ENCODE data around the gene CDKN2D.
"Not testable (repeated sequence)": the region's sequence is repeated elsewhere in the genome, so short reads cannot be mapped to it uniquely, and the experiment has no call there.

The CDKN2D gene

DNA sequence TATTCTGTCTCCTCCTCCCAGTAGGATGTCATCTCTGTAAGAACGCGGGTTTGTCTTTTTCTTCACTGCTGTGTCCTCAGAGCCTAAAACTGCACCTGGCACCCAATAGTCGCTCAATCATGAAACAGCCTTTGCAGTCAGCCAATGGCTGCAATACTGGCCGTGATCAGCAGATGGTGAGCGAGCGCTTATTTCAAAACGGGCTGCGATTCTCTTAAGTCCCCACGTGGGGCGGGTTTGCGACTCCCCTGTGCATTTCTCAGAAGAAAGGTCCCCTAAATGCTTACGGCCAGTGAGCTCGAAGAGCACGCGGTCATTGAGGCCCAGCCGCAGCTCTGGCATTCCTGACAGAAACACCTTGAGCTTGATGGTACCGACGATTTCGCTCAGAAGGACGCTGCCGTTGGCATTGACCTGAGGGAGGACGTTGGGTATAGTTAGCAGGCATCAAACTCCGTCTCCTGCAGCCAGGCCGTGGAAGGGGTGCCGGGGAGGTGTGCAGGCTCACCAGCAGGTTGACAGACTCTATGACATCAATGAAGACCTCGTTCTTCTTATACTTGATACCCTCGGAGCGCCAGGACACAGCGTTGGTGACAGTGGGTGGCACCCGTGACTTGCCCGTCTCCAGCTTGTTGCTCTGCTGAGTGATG, 12.3 kb upstream of the CDKN2D start:
- TF ChIP-seq, protein P1, sequence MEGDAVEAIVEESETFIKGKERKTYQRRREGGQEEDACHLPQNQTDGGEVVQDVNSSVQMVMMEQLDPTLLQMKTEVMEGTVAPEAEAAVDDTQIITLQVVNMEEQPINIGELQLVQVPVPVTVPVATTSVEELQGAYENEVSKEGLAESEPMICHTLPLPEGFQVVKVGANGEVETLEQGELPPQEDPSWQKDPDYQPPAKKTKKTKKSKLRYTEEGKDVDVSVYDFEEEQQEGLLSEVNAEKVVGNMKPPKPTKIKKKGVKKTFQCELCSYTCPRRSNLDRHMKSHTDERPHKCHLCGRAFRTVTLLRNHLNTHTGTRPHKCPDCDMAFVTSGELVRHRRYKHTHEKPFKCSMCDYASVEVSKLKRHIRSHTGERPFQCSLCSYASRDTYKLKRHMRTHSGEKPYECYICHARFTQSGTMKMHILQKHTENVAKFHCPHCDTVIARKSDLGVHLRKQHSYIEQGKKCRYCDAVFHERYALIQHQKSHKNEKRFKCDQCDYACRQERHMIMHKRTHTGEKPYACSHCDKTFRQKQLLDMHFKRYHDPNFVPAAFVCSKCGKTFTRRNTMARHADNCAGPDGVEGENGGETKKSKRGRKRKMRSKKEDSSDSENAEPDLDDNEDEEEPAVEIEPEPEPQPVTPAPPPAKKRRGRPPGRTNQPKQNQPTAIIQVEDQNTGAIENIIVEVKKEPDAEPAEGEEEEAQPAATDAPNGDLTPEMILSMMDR (IDR thresholded peaks at IDR 0.05; ENCODE audit: borderline replicate concordance, control extremely low read depth, extremely low read depth, insufficient read depth, missing control alignments): peak; percentile 98
- in situ Hi-C loops (cut with MboI; ENCODE audit: low sequenced_read_pairs, unreplicated experiment): loop anchor here (5.0 kb wide), 2 partner anchors 61 to 116 kb away; no protein-coding TSS in a partner anchor
- DNase-seq (ENCODE audit: low spot score): peak; percentile 87

DNA sequence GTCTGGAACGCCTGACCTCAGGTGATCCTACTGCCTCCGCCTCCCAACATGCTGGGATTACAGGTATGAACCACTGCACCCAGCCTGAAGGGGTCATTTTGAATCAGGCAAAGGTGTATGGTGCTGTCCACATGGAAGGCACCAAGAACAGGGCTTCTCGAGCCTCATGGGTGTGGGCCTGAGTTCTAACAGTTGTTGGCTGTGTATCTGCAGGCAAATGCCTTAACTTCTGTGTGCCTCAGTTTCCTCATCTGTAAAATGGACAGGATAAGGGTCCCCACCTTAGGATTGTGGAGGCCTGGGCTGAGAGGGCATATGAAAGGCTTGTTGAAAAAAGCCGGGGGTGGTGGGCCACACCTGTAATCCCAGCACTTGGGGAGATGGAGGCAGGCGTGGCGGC, 9.2 kb upstream of the CDKN2D start:
- TF ChIP-seq, protein P1 (IDR thresholded peaks at IDR 0.05; ENCODE audit: borderline replicate concordance, control extremely low read depth, extremely low read depth, insufficient read depth, missing control alignments): no peak
- DNase-seq (ENCODE audit: low spot score): no peak
- in situ Hi-C loops (cut with MboI; ENCODE audit: low sequenced_read_pairs, unreplicated experiment): no loop called here

DNA sequence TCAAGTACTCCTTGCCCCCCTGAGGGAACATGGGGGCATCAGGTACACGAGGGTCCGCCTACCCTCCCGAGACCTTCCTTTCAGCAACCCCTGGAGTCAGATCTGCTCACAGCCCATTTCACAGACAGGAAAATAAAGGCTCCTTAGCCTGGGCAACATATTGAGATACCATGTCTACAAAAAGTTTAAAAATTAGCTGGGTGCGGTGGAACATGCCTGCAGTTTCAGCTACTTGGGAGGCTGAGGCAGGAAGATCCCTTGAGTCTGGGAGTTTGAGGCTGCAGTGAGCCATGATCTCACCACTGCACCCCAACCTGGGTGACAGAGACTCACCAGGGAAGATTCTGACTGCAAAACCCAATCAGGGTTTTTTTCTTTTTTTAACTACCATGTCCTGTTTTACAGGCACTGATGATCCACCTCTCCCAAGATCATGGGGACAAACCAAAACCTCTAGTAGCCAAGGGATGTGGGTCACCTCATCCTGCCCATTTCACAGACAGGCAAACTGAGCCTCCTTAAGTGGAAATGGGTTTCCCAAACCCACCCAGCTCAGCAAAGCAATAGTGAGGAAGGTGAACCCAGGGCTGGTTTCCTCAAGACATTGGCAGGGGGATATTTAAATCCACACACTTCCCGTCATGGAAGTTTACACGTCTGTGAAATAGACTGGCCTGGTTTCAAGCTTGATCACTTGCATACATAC, 6.4 kb upstream of the CDKN2D start:
- in situ Hi-C loops (cut with MboI; ENCODE audit: low sequenced_read_pairs, unreplicated experiment): no loop called here
- no peak for DNase-seq (ENCODE audit: low spot score)
- TF ChIP-seq, protein P1 (IDR thresholded peaks at IDR 0.05; ENCODE audit: borderline replicate concordance, control extremely low read depth, extremely low read depth, insufficient read depth, missing control alignments): no peak

DNA sequence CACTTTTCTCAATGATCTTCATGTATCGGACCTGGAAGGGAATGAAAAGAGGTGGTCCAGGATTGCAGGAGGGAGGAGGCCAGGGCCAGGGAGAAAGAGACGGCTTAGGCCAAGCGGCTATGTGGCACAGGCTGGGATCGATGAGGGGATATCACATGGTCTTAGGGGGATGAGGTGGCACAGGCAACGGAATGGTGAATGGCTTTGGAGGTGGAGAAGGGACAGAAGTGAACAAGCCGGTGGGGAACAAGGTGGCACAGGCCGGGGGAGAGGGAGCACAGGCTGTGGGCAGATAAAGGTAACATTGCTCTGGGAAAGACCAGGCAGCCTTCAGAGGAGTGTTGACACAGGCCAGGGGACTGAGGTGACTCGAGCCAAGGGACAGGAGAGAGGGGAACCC, 5.7 kb upstream of the CDKN2D start:
- in situ Hi-C loops (cut with MboI; ENCODE audit: low sequenced_read_pairs, unreplicated experiment): no loop called here
- DNase-seq (ENCODE audit: low spot score): no peak
- TF ChIP-seq, protein P1 (IDR thresholded peaks at IDR 0.05; ENCODE audit: borderline replicate concordance, control extremely low read depth, extremely low read depth, insufficient read depth, missing control alignments): no peak

DNA sequence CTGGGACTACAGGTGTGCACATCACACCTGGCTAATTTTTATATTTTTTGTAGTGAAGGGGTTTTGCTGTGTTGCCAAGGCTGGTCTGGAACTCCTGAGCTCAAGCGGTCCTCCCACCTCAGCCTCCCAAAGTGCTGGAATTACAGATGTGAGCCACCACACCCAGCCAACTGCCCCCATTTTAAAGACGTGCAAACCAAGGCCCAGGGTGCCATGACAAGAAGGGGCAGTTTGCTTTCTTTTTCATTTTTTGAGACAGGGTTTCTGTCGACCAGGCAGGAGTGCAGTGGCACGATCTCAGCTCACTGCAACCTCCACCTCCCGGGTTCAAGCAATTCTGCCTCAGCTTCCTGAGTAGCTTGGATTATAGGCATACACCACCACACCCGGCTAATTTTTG, 5.0 kb upstream of the CDKN2D start:
- in situ Hi-C loops (cut with MboI; ENCODE audit: low sequenced_read_pairs, unreplicated experiment); DNase-seq (ENCODE audit: low spot score): not testable (repeated sequence)

DNA sequence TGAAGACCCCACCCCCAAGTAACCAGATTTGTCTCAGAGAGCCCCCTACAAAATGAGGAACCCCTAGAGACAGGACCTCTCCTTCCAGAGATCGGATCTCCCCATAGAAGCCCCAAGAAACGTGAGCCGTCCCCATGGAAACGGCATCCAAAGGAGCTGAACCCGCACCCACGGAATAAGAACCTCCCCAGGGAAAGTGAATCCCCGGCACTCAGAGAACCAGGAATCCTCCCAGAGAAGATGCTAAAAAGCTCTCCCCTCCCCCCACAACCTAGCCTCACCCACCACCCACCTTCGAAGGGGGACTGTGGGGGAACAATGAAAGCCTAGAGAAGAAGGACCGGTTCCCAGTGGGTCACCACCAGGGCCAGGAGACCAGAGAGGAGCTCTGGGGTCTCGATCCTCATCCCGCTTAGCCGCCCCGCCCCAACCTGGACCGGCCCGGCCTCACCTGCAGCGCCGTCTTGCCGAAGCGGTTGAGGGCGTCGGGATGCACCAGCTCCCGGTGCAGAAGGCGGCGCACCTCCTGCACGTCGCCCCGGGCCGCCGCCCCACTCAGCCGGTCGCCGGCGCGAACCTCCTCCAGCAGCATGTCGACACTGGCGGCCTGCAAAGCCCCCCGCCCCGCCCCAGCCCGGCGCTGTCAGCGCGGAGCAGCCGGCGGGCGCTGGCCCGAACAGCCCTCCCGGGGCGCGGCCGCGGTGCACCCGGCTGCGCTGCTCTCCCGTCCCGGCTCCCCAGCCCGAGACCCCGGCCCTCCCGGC, 535 bp downstream of the CDKN2D start:
- TF ChIP-seq, protein P1 (IDR thresholded peaks at IDR 0.05; ENCODE audit: borderline replicate concordance, control extremely low read depth, extremely low read depth, insufficient read depth, missing control alignments): no peak
- no peak for DNase-seq (ENCODE audit: low spot score)
- in situ Hi-C loops (cut with MboI; ENCODE audit: low sequenced_read_pairs, unreplicated experiment): no loop called here

DNA sequence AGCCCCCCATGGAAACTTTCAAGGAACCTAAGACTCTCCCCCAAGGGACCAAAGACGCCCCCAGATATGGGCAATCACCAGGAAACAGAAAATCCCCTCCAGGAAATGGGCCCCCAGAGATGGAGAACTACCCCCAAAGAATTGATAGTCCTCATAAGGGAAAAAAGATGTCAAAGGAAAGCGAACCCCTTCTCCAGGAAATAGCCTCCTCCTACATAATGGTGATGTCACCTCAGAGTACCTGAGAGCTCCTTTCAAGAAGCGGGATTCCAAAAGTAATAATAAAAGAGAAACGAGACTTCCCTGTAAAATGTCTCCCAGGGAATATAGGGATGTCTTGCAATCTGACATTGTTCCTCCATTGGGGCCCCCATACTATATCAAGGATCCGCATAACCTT, 1.1 kb downstream of the CDKN2D start:
- DNase-seq (ENCODE audit: low spot score): no peak
- in situ Hi-C loops (cut with MboI; ENCODE audit: low sequenced_read_pairs, unreplicated experiment): no loop called here

More for the DNA sequence above, 1.1 kb downstream of the CDKN2D start:
- TF ChIP-seq, protein P1 (IDR thresholded peaks at IDR 0.05; ENCODE audit: borderline replicate concordance, control extremely low read depth, extremely low read depth, insufficient read depth, missing control alignments): no peak

All from GM13976 (cell line).